ENCODE results near the gene CSK. TPM values are rescaled to one million over a fixed set of nuclear protein-coding genes. Genes with fewer than 3 reads are reported as not detected.
A peak's percentile ranks its signal among the peaks of the same experiment; 100 is the strongest.

Gene CSK
- total RNA-seq, 1 experiment from 2014 or later, result 23.2 TPM

GRCh38 chr15:74840851-74841775, 59.2 kb downstream of the CSK start:
- H3K4me3 ChIP-seq, result no peak overlapping the region

GRCh38 chr15:74841891-74842373, 60.1 kb downstream of the CSK start:
- H3K4me3 ChIP-seq, result peak overlapping the region; percentile 78
- no peak overlapping the region for H3K27ac ChIP-seq
- no peaks in the 10 kb centered on the region for H3K9me3 ChIP-seq (replicated peaks)
- peaks cover 5% of the 10 kb centered on the region; the same call in 1 of the 2 replicates for H3K4me1 ChIP-seq
- no peaks in the 10 kb centered on the region for H3K27me3 ChIP-seq
- no peak for DNase-seq
- H3K36me3 ChIP-seq, result no peaks in the 10 kb centered on the region

More at GRCh38 chr15:74840851-74841775, 59.2 kb downstream of the CSK start:
- no peaks in the 10 kb centered on the region for H3K9me3 ChIP-seq (replicated peaks)
- no peak for DNase-seq
- H3K36me3 ChIP-seq, result no peaks in the 10 kb centered on the region
- no peaks in the 10 kb centered on the region for H3K27me3 ChIP-seq
- H3K4me1 ChIP-seq, result peaks cover 5% of the 10 kb centered on the region; the same call in 1 of the 2 replicates
- no peak overlapping the region for H3K27ac ChIP-seq

- H3K4me1 ChIP-seq, result peaks cover 5% of the 10 kb centered on the region; the same call in 1 of the 2 replicates
- H3K9me3 ChIP-seq (replicated peaks), result no peaks in the 10 kb centered on the region
- peak within 1 kb of the TSS; percentile 78 for H3K4me3 ChIP-seq
- no peaks in the 10 kb centered on the region for H3K36me3 ChIP-seq
- no peaks in the 10 kb centered on the region for H3K27me3 ChIP-seq
- peak; percentile 92 to 93 for DNase-seq
- peak within 1 kb of the TSS; percentile 80 for H3K27ac ChIP-seq
Measured at GRCh38 chr15:74842581-74843444, 60.9 kb downstream of the CSK start, which contains the start of gene ULK3. Gene ULK3, minus strand, starts transcription at chr15:74843156. Its CDS starts 51 bp downstream, at chr15:74843105.

- H3K4me1 ChIP-seq, result peaks cover 5% of the 10 kb centered on the region; the same call in 1 of the 2 replicates
Measured at GRCh38 chr15:74843445-74843828, 61.6 kb downstream of the CSK start.

GRCh38 chr15:74843891-74844299, 62.0 kb downstream of the CSK start:
- Histone ChIP-seq H3K9me3 (replicated peaks) (no peaks in the 10 kb centered on the region), H3K27ac (peak overlapping the region; percentile 80), H3K27me3 (no peaks in the 10 kb centered on the region), H3K4me1 (peaks cover 5% of the 10 kb centered on the region; the same call in 1 of the 2 replicates), H3K36me3 (peaks cover 4% of the 10 kb centered on the region; the same call in 1 of the 2 replicates), H3K4me3 (peak overlapping the region; percentile 78)
- peak in 1 of 2 experiments; percentile 20 for DNase-seq

More at GRCh38 chr15:74843445-74843828, 61.6 kb downstream of the CSK start:
- peak overlapping the region; percentile 78 for H3K4me3 ChIP-seq
- H3K36me3 ChIP-seq, result peaks cover 3% of the 10 kb centered on the region; the same call in 1 of the 2 replicates
- peak overlapping the region; percentile 80 for H3K27ac ChIP-seq
- no peaks in the 10 kb centered on the region for H3K27me3 ChIP-seq
- H3K9me3 ChIP-seq (replicated peaks), result no peaks in the 10 kb centered on the region
- no peak for DNase-seq

GRCh38 chr15:74844319-74845207, 62.7 kb downstream of the CSK start:
- H3K27ac ChIP-seq, result no peak overlapping the region

GRCh38 chr15:74845208-74845568, 63.3 kb downstream of the CSK start:
- peaks cover 5% of the 10 kb centered on the region; the same call in 1 of the 2 replicates for H3K4me1 ChIP-seq
- peaks cover 9% of the 10 kb centered on the region; the same call in 1 of the 2 replicates for H3K36me3 ChIP-seq
- DNase-seq, result no peak
- no peaks in the 10 kb centered on the region for H3K27me3 ChIP-seq
- no peaks in the 10 kb centered on the region for H3K9me3 ChIP-seq (replicated peaks)
- no peak overlapping the region for H3K4me3 ChIP-seq
- H3K27ac ChIP-seq, result no peak overlapping the region

More at GRCh38 chr15:74844319-74845207, 62.7 kb downstream of the CSK start:
- DNase-seq, result no peak
- H3K36me3 ChIP-seq, result peaks cover 9% of the 10 kb centered on the region; the same call in 1 of the 2 replicates
- H3K4me3 ChIP-seq, result no peak overlapping the region
- H3K4me1 ChIP-seq, result peaks cover 5% of the 10 kb centered on the region; the same call in 1 of the 2 replicates
- no peaks in the 10 kb centered on the region for H3K27me3 ChIP-seq
- H3K9me3 ChIP-seq (replicated peaks), result no peaks in the 10 kb centered on the region

- H3K36me3 ChIP-seq, result peaks cover 9% of the 10 kb centered on the region; the same call in 1 of the 2 replicates
- DNase-seq, result no peak
- no peaks in the 10 kb centered on the region for H3K9me3 ChIP-seq (replicated peaks)
- no peak overlapping the region for H3K27ac ChIP-seq
- no peaks in the 10 kb centered on the region for H3K27me3 ChIP-seq
- H3K4me1 ChIP-seq, result peaks cover 5% of the 10 kb centered on the region; the same call in 1 of the 2 replicates
- H3K4me3 ChIP-seq, result no peak overlapping the region
Measured at GRCh38 chr15:74845581-74845980, 63.7 kb downstream of the CSK start.

GRCh38 chr15:74847432-74847831, 65.6 kb downstream of the CSK start:
- Histone ChIP-seq H3K4me3 (no peak overlapping the region), H3K27me3 (no peaks in the 10 kb centered on the region), H3K36me3 (peaks cover 9% of the 10 kb centered on the region; the same call in 1 of the 2 replicates), H3K27ac (no peak overlapping the region), H3K4me1 (peaks cover 5% of the 10 kb centered on the region; the same call in 1 of the 2 replicates), H3K9me3 (replicated peaks) (no peaks in the 10 kb centered on the region)
- DNase-seq, result no peak

- Histone ChIP-seq H3K36me3 (peaks cover 9% of the 10 kb centered on the region; the same call in 1 of the 2 replicates), H3K27me3 (no peaks in the 10 kb centered on the region), H3K27ac (no peak overlapping the region), H3K4me3 (no peak overlapping the region), H3K4me1 (no peaks in the 10 kb centered on the region), H3K9me3 (replicated peaks) (no peaks in the 10 kb centered on the region)
- no peak for DNase-seq
Measured at GRCh38 chr15:74850393-74850792, 68.5 kb downstream of the CSK start.

- DNase-seq, result no peak
- H3K36me3 ChIP-seq, result peaks cover 9% of the 10 kb centered on the region; the same call in 1 of the 2 replicates
- H3K4me1 ChIP-seq, result no peaks in the 10 kb centered on the region
- H3K27me3 ChIP-seq, result no peaks in the 10 kb centered on the region
- H3K27ac ChIP-seq, result no peak overlapping the region
- H3K4me3 ChIP-seq, result no peak overlapping the region
- no peaks in the 10 kb centered on the region for H3K9me3 ChIP-seq (replicated peaks)
Measured at GRCh38 chr15:74851960-74852359, 70.1 kb downstream of the CSK start.
